ENCODE data around the gene PIAS2. TPM values are rescaled to one million over a fixed set of nuclear protein-coding genes. Genes with fewer than 3 reads are reported as not detected.

PIAS2 gene
- total RNA-seq, 4 donors from 2014 or later, result 25.1 to 40.8 (median 29.2) TPM

DNA sequence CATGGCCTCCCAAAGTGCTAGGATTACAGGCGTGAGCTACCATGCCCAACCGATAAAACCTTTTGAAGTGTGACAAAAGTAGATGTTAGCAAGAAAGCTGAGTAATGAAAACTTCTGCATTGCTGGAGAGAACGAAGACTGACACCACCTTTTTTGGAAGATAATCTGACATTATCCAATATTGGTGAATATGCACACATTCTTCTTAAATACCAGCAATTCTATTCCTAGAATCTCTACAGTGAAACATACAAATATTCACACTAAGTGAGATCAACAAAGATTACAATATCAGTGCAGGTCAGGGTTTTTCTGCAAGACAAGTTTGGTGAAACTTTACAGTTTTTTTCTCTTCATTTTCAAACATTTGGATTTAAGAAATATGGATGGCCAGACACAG lies 7.8 kb downstream of the PIAS2 start:
- TF ChIP-seq, protein P1, sequence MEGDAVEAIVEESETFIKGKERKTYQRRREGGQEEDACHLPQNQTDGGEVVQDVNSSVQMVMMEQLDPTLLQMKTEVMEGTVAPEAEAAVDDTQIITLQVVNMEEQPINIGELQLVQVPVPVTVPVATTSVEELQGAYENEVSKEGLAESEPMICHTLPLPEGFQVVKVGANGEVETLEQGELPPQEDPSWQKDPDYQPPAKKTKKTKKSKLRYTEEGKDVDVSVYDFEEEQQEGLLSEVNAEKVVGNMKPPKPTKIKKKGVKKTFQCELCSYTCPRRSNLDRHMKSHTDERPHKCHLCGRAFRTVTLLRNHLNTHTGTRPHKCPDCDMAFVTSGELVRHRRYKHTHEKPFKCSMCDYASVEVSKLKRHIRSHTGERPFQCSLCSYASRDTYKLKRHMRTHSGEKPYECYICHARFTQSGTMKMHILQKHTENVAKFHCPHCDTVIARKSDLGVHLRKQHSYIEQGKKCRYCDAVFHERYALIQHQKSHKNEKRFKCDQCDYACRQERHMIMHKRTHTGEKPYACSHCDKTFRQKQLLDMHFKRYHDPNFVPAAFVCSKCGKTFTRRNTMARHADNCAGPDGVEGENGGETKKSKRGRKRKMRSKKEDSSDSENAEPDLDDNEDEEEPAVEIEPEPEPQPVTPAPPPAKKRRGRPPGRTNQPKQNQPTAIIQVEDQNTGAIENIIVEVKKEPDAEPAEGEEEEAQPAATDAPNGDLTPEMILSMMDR (IDR thresholded peaks at IDR 0.05; ENCODE audit: low read depth), result no peak

DNA sequence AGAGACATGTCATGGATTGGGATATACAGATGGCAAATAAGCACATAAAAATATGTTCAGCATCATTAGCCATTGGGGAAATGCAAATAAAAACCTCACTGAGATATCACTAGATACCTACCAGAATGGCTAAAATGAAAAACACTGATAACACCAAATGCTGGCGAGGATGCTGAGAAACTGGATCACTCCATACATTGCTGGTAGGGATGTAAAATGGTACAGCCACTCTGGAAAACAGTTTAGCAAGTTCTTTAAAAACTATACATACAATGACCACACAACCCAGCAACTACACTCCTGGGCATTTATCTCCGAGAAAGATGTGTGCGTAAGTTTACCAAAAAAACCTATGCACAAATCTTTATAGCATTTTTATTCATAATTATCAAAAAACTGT lies 13.9 kb downstream of the PIAS2 start:
- TF ChIP-seq, protein P1 (IDR thresholded peaks at IDR 0.05; ENCODE audit: low read depth), result no peak

DNA sequence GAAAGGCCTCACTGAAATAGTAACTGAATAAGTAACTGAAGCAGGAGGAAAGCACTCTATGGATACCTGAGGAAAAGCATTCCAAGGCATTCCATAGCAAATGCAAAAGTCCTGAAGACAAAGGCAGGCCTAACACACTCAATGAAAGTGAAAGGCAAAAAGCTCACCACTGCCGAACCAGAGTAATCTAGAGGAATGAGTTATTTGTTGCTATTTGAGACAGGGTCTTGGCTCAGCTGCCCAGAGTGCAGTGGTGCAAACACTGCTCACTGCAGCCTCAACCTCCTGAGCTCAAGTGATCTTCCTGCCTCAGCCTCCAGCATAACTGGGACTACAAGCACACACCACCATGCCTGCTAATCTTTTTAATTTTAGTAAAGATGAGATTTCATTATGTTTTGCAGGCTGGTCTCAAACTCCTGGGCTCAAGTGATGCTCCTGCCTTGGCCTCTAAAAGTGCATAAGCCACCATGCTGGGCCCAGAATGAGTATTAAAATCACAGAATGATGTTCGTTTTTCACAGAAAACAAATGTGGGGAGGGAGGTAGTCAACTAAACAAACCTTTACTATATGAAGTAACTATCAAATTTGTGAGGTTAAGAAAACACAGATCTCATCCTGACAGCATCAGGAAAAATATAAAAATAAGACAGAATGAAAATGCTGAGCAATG lies 17.9 kb downstream of the PIAS2 start:
- TF ChIP-seq, protein P1 (IDR thresholded peaks at IDR 0.05; ENCODE audit: low read depth), result no peak

DNA sequence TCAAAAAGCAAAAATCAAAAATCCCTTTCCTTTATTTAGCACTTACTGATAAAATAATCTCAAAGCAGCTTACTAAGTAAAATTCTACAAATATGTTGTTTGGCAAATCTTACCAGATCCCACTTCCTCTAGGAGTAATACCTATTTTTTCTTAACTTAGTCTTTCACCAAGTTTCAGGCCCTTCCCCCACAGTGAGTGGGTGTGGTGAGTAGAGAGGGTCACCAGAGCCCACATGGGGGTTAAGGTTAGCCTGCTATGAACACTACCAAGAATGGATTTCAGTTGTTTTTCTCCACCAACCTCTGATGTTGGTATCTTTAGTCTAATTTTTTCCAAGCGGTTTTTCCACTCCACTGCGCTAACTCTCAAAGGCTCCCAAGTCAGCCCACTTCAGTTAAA lies 23.2 kb downstream of the PIAS2 start:
- TF ChIP-seq, protein P1 (IDR thresholded peaks at IDR 0.05; ENCODE audit: low read depth), result no peak

DNA sequence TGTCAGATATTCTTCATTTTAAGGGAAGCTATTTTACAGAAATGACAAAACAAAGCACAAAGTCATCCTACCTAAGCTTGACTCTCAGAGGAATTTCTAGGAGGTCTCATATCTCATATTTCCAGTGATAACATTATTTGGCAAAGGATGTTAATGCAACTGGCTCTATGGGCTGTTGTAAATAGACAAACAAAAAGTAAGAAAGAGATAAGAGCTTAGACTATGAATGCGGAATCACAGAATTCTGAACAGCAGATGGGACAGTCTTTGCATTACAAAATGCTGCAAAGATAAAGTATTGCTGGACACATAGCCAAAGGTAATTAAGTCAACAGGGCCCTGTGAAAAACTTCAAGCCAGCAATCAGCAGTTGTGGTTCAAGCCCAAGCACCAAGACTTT lies 23.9 kb downstream of the PIAS2 start:
- TF ChIP-seq, protein P1 (IDR thresholded peaks at IDR 0.05; ENCODE audit: low read depth), result no peak

DNA sequence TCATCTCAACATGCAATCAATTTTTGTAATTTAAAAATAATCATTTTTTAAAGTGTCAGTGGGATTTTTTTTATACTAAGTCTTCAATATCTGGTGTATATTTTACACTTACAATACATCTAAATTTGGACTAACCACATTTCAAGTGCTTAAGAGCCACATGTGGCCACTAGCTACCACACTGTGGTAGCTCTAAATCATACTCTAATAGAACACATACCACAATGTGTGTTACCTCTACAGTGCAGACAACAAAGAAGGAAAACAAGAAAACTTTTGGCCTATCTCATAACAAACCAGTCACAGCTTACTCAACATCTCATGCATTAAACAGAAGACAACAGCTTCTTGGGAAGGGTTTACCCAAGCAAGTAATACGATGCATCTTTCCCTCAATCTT lies 24.5 kb downstream of the PIAS2 start:
- TF ChIP-seq, protein P1 (IDR thresholded peaks at IDR 0.05; ENCODE audit: low read depth), result no peak

DNA sequence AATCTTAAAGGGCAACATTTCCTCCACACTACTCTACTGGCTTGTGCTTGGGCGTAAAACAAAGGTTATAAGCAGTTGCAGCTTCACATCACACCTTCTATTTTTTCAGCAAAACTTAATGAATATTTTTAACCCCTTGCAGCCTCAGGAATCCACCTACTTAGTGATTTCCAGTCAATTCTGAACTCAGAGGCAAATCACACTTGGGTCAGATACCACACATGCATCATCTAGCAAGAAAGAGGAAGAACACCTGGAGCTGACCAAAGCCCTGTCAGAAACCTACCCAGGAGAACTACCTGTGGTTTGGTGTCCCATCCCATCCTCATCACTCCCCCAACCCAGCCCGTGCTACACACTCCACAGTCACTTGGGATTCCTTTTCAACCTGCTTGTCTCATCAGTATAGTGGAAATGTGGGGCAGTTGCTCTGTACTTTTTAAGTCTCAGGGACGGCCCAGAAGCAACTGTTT lies 25.5 kb downstream of the PIAS2 start:
- TF ChIP-seq, protein P1 (IDR thresholded peaks at IDR 0.05; ENCODE audit: low read depth), result no peak

Measured in subcutaneous adipose tissue (tissue), 4 donors.